Activated T-cell treated with anti-CD3 and anti-CD28 coated beads, Interleukin-2, amount 50 U/mL, for 72 hours (primary cell): Measurements from ENCODE around the gene TRIM36. TPM values are rescaled to one million over a fixed set of nuclear protein-coding genes. Genes with fewer than 3 reads are reported as not detected.

Source experiments
- ATAC-seq, 2 donors: fragments of 150-1000 bp; cut with Tn5 transposase; replicated peaks in 1 of 2; 2 replicates each; pipeline ENCODE4 v1.10.0; 2021; ENCODE audit warnings: moderate library complexity in 2 of 2, mild to moderate bottlenecking in 1 of 2
- DNase-seq, 2 donors: peaks; one replicate each; pipeline ENCODE4 v3.0.0; 2021 to 2022; ENCODE audit warnings: mixed read lengths in 1 of 2
- H3K27ac Mint-ChIP-seq: one replicate; pipeline ENCODE4 v1.8.0; 2022; ENCODE audit warnings: mild to moderate bottlenecking, moderate library complexity, mixed read lengths
- H3K27me3 Mint-ChIP-seq: one replicate; pipeline ENCODE4 v1.8.0; 2022; ENCODE audit warnings: low read depth, mixed read lengths
- H3K36me3 Mint-ChIP-seq, 2 donors: one replicate each; pipeline ENCODE4 v1.8.0; 2022; ENCODE audit warnings: mixed read lengths in 2 of 2, mild to moderate bottlenecking in 1 of 2; ENCODE audit not compliant: insufficient read depth in 2 of 2
- H3K4me1 Mint-ChIP-seq: one replicate; pipeline ENCODE4 v1.8.0; 2022; ENCODE audit warnings: low read depth, mixed read lengths
- H3K4me3 Mint-ChIP-seq, 2 donors: one replicate each; pipeline ENCODE4 v1.8.0; 2022; ENCODE audit warnings: mild to moderate bottlenecking in 2 of 2, mixed read lengths in 2 of 2, moderate library complexity in 2 of 2
- H3K9me3 Mint-ChIP-seq, 2 donors: one replicate each; pipeline ENCODE4 v1.8.0; 2022; ENCODE audit warnings: mixed read lengths in 2 of 2
- total RNA-seq, 2 donors: library from RNA; stranded (reverse); gene quantifications; one replicate each; pipeline ENCODE4 v1.2.3, GENCODE V29; 2022

Gene TRIM36
- total RNA-seq, 2 donors from 2014 or later = not detected

DNA sequence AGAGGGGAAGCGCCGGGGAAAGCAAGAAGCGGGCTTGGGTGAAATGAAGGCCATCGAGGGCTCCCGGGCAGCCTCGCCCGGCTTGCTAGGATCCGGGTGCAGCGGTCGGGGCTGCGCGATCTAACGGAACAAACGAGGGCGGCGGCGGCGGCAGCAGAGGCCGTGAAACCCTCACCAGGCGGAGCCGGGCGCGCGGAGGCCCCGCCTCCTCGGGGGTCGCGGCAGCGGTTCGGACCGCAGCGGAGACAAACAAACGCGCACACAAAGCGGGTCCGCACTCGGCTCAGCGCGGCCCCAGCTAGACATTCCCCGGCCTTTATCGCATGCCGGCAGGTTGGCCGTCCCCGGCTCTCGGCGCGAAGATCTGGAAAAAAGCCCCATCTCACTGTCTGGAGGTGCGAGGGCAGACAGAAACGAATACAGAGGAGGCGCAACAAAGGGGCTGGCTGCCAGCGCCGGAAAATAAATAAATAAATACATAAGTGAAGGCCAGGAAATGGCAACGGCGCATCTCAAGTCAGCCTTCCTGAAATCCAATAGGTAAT is 10.5 kb upstream of the TRIM36 start:
- H3K27ac Mint-ChIP-seq = no peak overlapping the region
- peaks cover 73% of the 10 kb centered on the region for H3K27me3 Mint-ChIP-seq
- peak; percentile 74 to 82 for ATAC-seq
- H3K36me3 Mint-ChIP-seq = peaks cover 0 to 4% of the 10 kb centered on the region in 2 donors
- DNase-seq = peak; percentile 31 to 42
- H3K4me1 Mint-ChIP-seq = peaks cover 11% of the 10 kb centered on the region
- peak overlapping the region; percentile 91 to 94 for H3K4me3 Mint-ChIP-seq
- H3K9me3 Mint-ChIP-seq = no peaks in the 10 kb centered on the region

DNA sequence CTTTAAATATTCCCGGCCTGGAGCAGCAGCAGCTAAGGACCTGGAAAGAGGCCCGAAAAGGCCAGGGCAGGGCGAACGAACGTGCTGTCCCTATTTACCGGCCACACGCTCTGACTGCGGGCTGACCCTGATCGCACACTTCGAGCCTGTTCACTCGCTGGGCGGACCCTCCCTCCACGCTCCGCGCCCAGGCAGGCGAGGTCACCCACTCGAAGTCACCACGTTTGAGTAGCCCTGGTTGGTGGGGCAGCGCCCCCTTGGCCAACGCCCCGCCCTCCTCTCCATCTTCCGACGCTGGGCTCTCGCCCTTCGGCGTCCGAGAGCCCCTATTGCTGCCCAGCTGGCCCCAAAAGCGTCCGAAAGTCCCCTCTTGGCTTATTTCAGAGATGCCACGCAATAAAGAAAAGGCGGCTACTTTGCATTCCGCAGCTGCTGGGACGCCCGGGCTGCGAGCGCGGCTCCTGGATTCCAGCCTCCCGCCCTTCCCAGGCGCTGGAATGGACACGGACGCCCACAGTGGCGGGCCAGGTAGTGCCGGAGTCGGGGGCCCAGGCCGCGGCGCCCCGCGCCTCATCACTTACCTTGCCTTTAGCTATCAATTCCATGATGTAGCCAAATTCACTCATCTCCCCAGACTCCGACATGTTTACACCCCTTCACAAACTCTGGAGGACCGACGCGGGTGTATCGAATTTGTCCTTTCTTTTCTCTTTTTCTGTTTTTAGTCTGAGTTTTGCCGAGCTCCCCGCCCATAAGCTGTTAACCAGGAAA is 9.9 kb upstream of the TRIM36 start:
- Mint-ChIP-seq H3K4me3 (peak overlapping the region; percentile 91 to 94), H3K27me3 (peaks cover 75% of the 10 kb centered on the region), H3K27ac (no peak overlapping the region), H3K9me3 (no peaks in the 10 kb centered on the region), H3K4me1 (peaks cover 11% of the 10 kb centered on the region), H3K36me3 (peaks cover 0 to 4% of the 10 kb centered on the region in 2 donors)
- ATAC-seq = peak; percentile 50 to 56
- peak; percentile 4 to 8 for DNase-seq

DNA sequence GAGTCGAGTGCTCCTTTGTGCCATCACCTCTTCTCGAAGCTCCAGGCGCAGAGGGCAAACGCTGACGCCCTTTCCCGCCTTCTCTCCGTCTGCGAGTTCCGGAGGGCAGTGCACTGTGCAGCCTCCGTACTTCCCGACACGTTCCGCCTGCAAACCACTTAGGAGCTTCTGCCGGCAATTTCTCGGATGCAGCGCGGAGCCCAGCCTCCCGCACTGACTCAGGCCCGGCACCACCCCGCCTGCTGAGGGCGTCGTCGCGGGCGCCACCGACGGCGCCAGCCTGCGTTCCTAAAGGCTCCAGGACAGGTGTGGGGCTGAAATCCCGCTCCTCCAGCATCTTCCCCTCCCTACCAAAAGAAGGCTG is 9.3 kb upstream of the TRIM36 start:
- peaks cover 0 to 2% of the 10 kb centered on the region in 2 donors for H3K36me3 Mint-ChIP-seq
- peak in 1 of 2 donors; percentile 33 for ATAC-seq
- DNase-seq = no peak
- no peak overlapping the region for H3K27ac Mint-ChIP-seq
- H3K27me3 Mint-ChIP-seq = peaks cover 75% of the 10 kb centered on the region
- H3K4me3 Mint-ChIP-seq = peak overlapping the region; percentile 91 to 94
- no peaks in the 10 kb centered on the region for H3K9me3 Mint-ChIP-seq
- peaks cover 11% of the 10 kb centered on the region for H3K4me1 Mint-ChIP-seq

DNA sequence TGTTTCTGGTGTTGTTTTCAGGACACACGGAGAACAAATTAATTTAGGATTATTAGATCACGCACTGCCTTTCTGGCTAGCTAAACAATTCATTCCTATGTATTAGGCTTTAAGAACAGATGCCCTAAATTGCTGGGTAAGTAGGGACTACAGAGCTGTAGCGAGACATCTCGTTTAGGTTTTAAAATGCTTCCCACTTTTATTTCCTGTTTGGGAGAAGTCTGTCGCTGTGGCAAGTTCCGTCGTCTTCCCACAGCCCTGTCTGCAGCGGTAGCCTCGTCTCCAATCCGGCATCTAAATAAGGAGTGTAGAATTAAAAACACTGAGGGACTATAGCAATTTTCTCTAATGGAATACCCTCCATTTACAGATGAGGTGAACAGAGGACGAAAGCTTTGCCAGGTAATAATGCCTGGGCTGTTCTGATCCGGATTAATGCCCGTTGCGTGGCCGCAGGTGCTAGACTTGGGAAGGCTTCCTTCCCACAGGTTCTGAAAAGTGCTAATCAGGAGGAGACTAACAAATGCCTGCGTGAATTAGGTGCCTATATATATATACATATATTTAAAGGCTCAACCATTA is 1.3 kb upstream of the TRIM36 start:
- Mint-ChIP-seq H3K9me3 (peaks cover 4 to 5% of the 10 kb centered on the region in 2 donors), H3K27me3 (peaks cover 63% of the 10 kb centered on the region), H3K4me1 (peaks cover 5% of the 10 kb centered on the region), H3K27ac (no peak overlapping the region), H3K4me3 (peak overlapping the region; percentile 88 to 91), H3K36me3 (peaks cover 4% of the 10 kb centered on the region in 2 donors)
- no peak for ATAC-seq
- no peak for DNase-seq

DNA sequence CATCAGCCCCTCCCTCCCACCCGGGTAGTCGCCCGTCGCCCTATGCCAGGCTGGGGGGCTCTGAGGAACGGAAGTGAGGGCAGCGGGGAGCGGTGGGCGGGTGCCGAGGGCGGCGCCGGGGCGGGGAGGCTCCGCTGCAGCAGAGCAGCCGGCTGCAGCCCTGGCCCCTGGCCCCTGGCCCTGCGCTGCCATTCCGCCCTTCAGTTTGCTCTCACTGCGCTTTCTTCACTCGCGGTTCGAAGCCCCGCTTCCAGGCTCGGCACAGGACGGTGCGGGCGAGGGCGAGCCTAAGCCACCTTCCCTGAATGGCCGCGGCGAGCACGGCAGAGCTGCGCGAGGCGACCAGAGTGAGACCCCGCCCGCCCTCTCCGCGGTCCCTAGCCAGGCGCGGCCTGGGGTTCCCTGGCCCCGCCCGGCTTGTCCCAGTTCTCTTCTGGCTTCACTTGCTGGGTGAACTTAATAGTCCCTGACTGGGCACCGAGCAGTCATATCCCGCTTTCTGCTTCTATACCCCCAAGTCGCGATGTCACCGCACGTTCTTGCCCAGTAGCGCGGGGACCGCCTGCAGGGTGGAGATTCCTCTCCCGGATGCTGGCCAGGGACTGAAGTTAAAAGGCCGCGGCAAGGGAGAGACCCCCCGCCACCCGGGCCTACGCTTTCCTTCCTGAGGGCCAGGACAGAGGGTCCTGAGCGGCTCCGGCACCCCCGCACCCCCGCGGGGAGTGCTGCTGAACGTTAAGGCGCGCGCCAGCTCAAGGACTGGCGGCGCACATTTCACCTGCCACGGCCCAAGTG is 623 bp upstream of the TRIM36 start:
- no peak overlapping the region for H3K27ac Mint-ChIP-seq
- H3K27me3 Mint-ChIP-seq = peaks cover 63% of the 10 kb centered on the region
- peak; percentile 50 to 56 for ATAC-seq
- H3K4me3 Mint-ChIP-seq = peak overlapping the region; percentile 88 to 91
- peak in 1 of 2 donors; percentile 19 for DNase-seq
- H3K36me3 Mint-ChIP-seq = peaks cover 4% of the 10 kb centered on the region in 2 donors
- H3K9me3 Mint-ChIP-seq = peaks cover 4 to 5% of the 10 kb centered on the region in 2 donors
- peaks cover 5% of the 10 kb centered on the region for H3K4me1 Mint-ChIP-seq

DNA sequence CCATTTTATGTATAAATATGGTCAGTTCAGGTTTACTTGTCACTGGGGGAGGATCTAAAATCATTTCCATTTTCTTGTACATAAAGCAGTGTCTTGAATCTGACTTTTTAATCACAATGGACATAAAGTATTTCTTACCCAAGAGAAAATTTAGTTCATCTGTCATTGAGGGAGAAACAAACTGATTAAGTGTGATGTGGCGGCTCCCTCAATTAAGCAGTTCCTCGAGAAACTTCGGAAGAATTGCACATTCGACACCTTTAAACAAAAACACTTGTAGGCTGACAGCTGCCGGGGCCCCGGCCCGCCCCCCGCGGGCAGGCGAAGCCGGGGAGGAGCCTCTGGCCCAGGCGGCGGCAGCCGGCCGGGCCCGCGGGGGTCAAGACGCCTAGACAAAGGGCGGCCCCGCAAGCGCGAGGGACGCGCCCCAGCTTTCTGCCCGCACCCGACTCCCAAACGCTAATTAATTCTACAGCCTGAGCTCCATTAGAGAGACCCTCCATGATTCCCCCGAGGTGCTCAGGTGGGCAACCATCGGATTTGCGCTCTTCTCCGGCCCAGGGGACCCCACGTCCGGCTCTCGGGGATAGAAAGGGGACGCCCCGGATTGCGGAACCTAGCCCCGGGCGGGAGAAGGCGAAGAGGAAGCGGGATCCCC is 750 bp downstream of the TRIM36 start:
- H3K27me3 Mint-ChIP-seq = peaks cover 54% of the 10 kb centered on the region
- H3K4me3 Mint-ChIP-seq = peak overlapping the region; percentile 88 to 91
- DNase-seq = no peak
- no peak overlapping the region for H3K27ac Mint-ChIP-seq
- peaks cover 4 to 5% of the 10 kb centered on the region in 2 donors for H3K9me3 Mint-ChIP-seq
- peaks cover 4% of the 10 kb centered on the region in 2 donors for H3K36me3 Mint-ChIP-seq
- ATAC-seq = no peak
- H3K4me1 Mint-ChIP-seq = peaks cover 5% of the 10 kb centered on the region

DNA sequence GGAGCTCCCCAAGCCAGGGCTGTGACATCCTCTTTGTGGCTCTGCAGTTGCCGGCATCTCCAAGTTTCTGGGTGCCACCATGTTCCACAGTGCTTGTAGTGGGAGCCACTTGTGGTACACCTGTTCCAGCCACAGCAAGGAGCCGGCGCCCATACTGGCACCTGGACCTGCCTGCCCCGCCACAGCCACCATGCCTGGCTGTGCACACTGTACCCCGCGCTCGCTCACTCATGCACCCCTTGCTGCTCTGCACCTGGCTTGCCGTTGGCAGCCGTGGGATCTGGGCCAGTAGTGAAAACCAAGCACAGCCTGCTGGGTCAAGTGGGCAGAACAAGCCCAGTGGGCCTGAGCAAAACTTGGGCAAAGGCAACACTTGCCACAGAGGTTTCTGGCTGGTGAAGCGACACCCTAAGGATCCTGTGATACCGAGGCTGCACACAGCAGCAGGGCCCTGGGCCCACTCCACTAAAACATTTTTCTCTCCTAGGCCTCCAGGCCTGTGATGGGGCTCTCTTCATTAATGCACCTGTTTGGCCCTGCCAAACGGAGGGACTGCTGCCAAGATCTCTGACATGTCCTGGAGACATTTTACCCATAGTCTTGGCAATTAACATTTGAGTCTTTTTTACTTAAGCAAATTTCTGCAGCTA is 2.8 kb downstream of the TRIM36 start:
- H3K27me3 Mint-ChIP-seq = peaks cover 37% of the 10 kb centered on the region
- H3K4me1 Mint-ChIP-seq = peaks cover 5% of the 10 kb centered on the region
- ATAC-seq (no peak), DNase-seq (no peak)
- no peak overlapping the region for H3K27ac Mint-ChIP-seq
- H3K4me3 Mint-ChIP-seq = no peak overlapping the region
- H3K9me3 Mint-ChIP-seq = peaks cover 4 to 5% of the 10 kb centered on the region in 2 donors
- H3K36me3 Mint-ChIP-seq = peaks cover 4% of the 10 kb centered on the region in 2 donors

DNA sequence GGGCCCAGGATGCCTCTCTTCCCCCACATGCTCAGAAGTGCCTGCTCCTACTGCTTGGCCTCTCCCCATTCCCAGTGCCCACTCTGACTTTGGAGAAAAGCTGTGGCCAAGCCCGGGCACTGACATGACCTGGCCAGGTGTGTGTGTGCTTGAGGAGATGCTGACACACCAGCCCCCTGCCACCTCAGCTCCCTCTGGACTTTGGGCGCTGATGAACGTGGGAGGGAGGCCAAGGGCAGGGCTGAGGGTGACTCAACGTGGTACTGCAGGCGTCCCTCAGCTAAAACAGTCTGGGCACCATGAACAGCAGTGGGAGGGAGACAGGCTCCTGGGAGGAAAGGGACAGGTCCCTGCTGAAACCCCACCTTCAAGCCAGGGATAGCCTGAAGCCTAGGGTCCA is 3.9 kb downstream of the TRIM36 start:
- H3K4me1 Mint-ChIP-seq = peaks cover 1% of the 10 kb centered on the region
- H3K36me3 Mint-ChIP-seq = peaks cover 4% of the 10 kb centered on the region in 2 donors
- no peak overlapping the region for H3K27ac Mint-ChIP-seq
- no peak for DNase-seq
- peaks cover 30% of the 10 kb centered on the region for H3K27me3 Mint-ChIP-seq
- H3K9me3 Mint-ChIP-seq = peaks cover 4 to 5% of the 10 kb centered on the region in 2 donors
- no peak for ATAC-seq
- H3K4me3 Mint-ChIP-seq = no peak overlapping the region

DNA sequence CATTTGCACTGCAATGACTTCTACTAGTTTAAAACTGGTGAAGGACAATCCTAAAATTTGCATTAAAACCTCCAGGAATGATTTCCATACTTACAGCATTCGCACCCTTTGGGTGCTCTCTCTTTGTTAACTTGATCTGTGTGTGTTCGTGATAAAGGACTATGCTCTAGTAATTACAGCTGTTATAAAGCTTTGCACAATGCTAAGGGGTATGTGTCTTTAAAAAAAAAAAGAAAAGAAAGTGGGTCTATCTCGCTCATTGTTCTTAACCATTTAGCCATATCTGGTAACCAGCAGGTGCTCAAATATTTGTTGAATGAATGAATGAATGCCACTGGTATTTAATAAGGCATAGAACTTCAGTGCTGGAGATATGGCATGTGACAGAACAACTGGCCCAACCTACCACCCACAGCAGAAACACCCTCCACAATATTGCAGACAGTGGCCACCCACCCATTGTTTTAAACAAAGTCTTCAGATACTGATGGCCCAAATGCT is 8.7 kb downstream of the TRIM36 start:
- Mint-ChIP-seq H3K36me3 (no peaks in the 10 kb centered on the region), H3K27me3 (peaks cover 26% of the 10 kb centered on the region)

DNA sequence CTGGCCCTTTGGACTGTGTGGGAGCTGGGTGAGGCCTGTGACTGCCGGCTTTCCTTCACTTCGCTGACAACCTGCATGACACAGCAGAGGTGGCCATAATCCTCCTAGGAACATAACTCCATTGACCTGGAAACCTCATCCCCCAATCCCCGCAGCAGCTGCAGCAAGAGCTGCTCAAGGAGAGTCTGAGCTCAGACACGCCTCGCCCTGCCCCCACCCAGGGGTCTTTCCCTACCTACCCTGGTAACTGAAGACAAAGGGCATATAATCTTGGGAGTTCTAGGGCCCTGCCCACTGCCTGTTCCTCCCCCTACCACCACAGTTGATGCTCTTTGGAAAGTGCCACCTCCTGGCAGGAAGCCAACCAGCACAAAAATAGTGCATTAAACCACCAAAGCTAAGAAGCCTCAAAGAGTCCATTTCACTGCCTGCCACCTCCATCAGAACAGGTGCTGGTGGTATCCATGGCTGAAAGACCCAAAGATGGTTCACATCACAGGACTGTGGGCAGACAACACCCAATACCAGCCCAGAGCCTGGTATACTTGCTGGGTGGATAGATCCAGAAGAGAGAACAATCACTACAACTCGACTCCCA is 18.4 kb downstream of the TRIM36 start:
- no peak for DNase-seq
- Mint-ChIP-seq H3K27me3 (peaks cover 27% of the 10 kb centered on the region), H3K4me1 (no peaks in the 10 kb centered on the region), H3K27ac (no peak overlapping the region), H3K9me3 (peaks cover 9 to 14% of the 10 kb centered on the region in 2 donors), H3K36me3 (peaks cover 8 to 11% of the 10 kb centered on the region in 2 donors), H3K4me3 (no peak overlapping the region)
- ATAC-seq = no peak

More for the DNA sequence above, 8.7 kb downstream of the TRIM36 start:
- DNase-seq (no peak), ATAC-seq (no peak)
- no peaks in the 10 kb centered on the region for H3K9me3 Mint-ChIP-seq
- no peaks in the 10 kb centered on the region for H3K4me1 Mint-ChIP-seq
- no peak overlapping the region for H3K27ac Mint-ChIP-seq
- H3K4me3 Mint-ChIP-seq = no peak overlapping the region

DNA sequence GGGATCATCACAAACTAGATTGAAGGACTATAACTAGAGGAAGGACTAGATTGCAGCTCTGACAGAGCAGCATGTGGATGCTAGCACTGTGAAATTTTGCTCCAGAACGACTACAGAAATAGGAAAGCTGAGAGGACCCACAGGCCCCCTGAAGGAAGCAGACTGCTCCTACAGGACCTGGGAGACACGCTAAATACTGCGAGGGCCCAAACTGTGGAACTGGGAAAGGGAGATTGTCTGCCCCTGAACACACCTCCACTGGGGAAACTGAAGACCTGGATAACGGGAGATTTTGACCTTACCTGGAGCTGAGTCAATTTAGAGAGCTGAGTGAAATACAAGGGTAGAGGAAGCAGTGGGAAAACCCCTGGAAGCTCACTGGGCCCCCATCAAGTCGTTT is 19.2 kb downstream of the TRIM36 start:
- Mint-ChIP-seq H3K27ac (no peak overlapping the region), H3K9me3 (peaks cover 9 to 13% of the 10 kb centered on the region in 2 donors), H3K4me1 (no peaks in the 10 kb centered on the region), H3K36me3 (peaks cover 8 to 11% of the 10 kb centered on the region in 2 donors), H3K27me3 (peaks cover 24% of the 10 kb centered on the region), H3K4me3 (no peak overlapping the region)
- no peak for ATAC-seq
- DNase-seq = no peak

DNA sequence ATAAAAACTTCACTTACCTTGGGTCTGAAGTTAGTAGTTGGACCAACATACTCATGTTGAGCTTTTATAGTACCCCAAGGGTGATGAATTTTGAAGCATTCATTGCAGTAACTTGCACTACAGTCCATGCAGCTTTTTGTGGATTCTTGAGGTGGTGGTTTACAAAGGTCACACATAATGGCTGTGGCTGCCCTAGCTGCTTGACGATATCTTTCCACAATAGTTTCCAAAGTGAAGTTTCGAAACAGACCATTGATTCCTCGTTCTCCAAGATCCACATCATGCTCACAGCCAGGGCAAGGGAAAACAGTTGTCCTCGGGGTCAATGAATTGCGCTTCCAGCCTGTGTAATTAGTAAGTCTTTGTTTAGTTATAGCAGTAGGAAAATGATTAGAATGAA is 22.7 kb downstream of the TRIM36 start:
- Mint-ChIP-seq H3K27ac (no peak overlapping the region), H3K27me3 (peaks cover 5% of the 10 kb centered on the region), H3K4me3 (no peak overlapping the region), H3K36me3 (peaks cover 4 to 5% of the 10 kb centered on the region in 2 donors), H3K9me3 (peaks cover 3 to 5% of the 10 kb centered on the region in 2 donors), H3K4me1 (no peaks in the 10 kb centered on the region)
- DNase-seq (no peak), ATAC-seq (no peak)
